Measurements from ENCODE around the gene CPNE6. TPM values are rescaled to one million over a fixed set of nuclear protein-coding genes. Genes with fewer than 3 reads are reported as not detected.

CPNE6 gene
- total RNA-seq, 1 experiment from 2014 or later: not detected

DNA sequence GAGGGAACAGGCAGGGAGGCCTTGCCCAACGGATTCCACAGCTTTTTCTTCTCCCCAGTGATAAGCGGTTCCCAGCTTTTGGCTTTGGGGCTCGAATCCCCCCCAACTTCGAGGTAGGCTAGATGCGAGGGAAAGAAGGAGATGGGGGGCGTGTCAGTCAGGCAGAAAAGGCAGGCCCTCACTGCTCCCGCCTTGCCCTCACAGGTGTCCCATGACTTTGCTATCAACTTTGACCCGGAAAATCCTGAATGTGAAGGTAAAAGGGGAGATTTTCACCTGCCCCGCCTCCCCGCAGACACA, 4.9 kb downstream of the CPNE6 start:
- H3K27ac ChIP-seq: no peak overlapping the region
- no peaks in the 10 kb centered on the region for H4K20me1 ChIP-seq (ENCODE audit: insufficient read depth)
- no peaks in the 10 kb centered on the region for H3F3A ChIP-seq (ENCODE audit: insufficient read depth, low read depth)
- H3K4me1 ChIP-seq (replicated peaks; ENCODE audit: insufficient read depth): peaks cover 5% of the 10 kb centered on the region; the same call in 1 of the 2 replicates
- no peaks in the 10 kb centered on the region for H3K9me3 ChIP-seq (ENCODE audit: insufficient read depth, low read depth)
- H3K79me2 ChIP-seq (ENCODE audit: low read depth): no peaks in the 10 kb centered on the region
- no peak overlapping the region for H2AFZ ChIP-seq
- ChIA-PET CTCF (no interaction called here), POLR2A (ENCODE audit: unreplicated experiment) (no interaction called here)
- H3K4me2 ChIP-seq: no peak overlapping the region
- no TSS peak for BruUV-seq (replicated peaks)
- no peaks in the 10 kb centered on the region for H3K27me3 ChIP-seq (ENCODE audit: insufficient read depth, low read depth)
- H3K4me3 ChIP-seq: no peak overlapping the region
- TF ChIP-seq EZH2 (IDR thresholded peaks at IDR 0.05; ENCODE audit: low read depth): no peak
- TF ChIP-seq, protein P1, sequence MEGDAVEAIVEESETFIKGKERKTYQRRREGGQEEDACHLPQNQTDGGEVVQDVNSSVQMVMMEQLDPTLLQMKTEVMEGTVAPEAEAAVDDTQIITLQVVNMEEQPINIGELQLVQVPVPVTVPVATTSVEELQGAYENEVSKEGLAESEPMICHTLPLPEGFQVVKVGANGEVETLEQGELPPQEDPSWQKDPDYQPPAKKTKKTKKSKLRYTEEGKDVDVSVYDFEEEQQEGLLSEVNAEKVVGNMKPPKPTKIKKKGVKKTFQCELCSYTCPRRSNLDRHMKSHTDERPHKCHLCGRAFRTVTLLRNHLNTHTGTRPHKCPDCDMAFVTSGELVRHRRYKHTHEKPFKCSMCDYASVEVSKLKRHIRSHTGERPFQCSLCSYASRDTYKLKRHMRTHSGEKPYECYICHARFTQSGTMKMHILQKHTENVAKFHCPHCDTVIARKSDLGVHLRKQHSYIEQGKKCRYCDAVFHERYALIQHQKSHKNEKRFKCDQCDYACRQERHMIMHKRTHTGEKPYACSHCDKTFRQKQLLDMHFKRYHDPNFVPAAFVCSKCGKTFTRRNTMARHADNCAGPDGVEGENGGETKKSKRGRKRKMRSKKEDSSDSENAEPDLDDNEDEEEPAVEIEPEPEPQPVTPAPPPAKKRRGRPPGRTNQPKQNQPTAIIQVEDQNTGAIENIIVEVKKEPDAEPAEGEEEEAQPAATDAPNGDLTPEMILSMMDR (conservative IDR thresholded peaks at IDR 0.05): no peak
- DNase-seq: no peak
- H3K36me3 ChIP-seq (ENCODE audit: low read depth): no peaks in the 10 kb centered on the region
- no peaks in the 10 kb centered on the region for H3K9me2 ChIP-seq (ENCODE audit: insufficient read depth)
- intact Hi-C loops (cut with micrococcal nuclease; ENCODE audit: unreplicated experiment): no loop called here

DNA sequence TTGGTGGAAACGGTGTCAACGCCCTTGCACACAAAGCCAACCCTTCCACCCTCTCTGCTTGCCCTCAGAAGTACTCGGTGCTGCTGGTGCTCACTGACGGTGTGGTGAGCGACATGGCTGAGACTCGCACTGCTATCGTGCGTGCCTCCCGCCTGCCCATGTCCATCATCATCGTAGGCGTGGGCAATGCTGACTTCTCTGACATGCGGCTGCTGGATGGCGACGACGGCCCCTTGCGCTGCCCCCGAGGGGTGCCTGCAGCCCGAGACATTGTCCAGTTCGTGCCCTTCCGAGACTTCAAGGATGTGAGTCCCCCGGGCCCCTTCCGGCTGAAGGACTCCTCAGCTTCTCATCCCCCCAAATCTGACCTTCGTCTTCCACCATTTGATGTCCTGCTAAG, 5.7 kb downstream of the CPNE6 start:
- Histone ChIP-seq H3K79me2 (ENCODE audit: low read depth) (no peaks in the 10 kb centered on the region), H4K20me1 (ENCODE audit: insufficient read depth) (no peaks in the 10 kb centered on the region), H3K27ac (no peak overlapping the region), H3K27me3 (ENCODE audit: insufficient read depth, low read depth) (no peaks in the 10 kb centered on the region), H3F3A (ENCODE audit: insufficient read depth, low read depth) (no peaks in the 10 kb centered on the region), H3K36me3 (ENCODE audit: low read depth) (no peaks in the 10 kb centered on the region), H3K4me2 (no peak overlapping the region), H3K9me3 (ENCODE audit: insufficient read depth, low read depth) (no peaks in the 10 kb centered on the region), H3K4me3 (no peak overlapping the region), H3K9me2 (ENCODE audit: insufficient read depth) (no peaks in the 10 kb centered on the region), H3K4me1 (replicated peaks; ENCODE audit: insufficient read depth) (peaks cover 10% of the 10 kb centered on the region; the same call in 1 of the 2 replicates), H2AFZ (no peak overlapping the region)
- ChIA-PET POLR2A (ENCODE audit: unreplicated experiment) (no interaction called here), CTCF (no interaction called here)
- no peak for TF ChIP-seq EZH2 (IDR thresholded peaks at IDR 0.05; ENCODE audit: low read depth)
- TF ChIP-seq, protein P1 (conservative IDR thresholded peaks at IDR 0.05): no peak
- BruUV-seq (replicated peaks): no TSS peak
- intact Hi-C loops (cut with micrococcal nuclease; ENCODE audit: unreplicated experiment): no loop called here
- DNase-seq: no peak

DNA sequence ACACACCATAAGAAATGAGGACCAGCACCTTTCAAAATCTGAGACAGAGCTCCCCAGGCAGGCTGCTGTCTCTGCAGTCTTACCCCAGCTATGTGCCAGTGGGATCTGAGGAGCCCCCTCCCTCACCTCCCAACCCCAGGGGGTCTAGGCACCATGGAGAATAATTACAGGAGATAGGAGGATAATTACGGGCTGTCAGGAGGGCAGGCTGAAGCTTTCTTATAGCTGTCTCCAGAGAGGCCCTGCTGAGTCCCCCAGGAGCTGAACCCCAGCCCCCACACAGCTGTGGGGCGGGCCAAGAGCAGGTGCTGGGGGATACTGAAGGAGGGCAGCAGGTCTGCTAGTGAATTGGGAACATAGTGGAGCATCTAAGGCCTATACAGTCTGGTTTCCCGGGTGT, 6.8 kb downstream of the CPNE6 start:
- ChIA-PET CTCF (no interaction called here), POLR2A (ENCODE audit: unreplicated experiment) (interaction anchor here (0.6 kb wide), 1 partner anchor 248 kb away, joined by 3 read pairs; no protein-coding TSS in a partner anchor)
- H3K27ac ChIP-seq: no peak overlapping the region
- no peak overlapping the region for H3K4me2 ChIP-seq
- no peaks in the 10 kb centered on the region for H3K9me3 ChIP-seq (ENCODE audit: insufficient read depth, low read depth)
- H2AFZ ChIP-seq: no peak overlapping the region
- H3K79me2 ChIP-seq (ENCODE audit: low read depth): no peaks in the 10 kb centered on the region
- no peaks in the 10 kb centered on the region for H3K36me3 ChIP-seq (ENCODE audit: low read depth)
- H3F3A ChIP-seq (ENCODE audit: insufficient read depth, low read depth): no peaks in the 10 kb centered on the region
- TF ChIP-seq EZH2 (IDR thresholded peaks at IDR 0.05; ENCODE audit: low read depth): no peak
- TF ChIP-seq, protein P1 (conservative IDR thresholded peaks at IDR 0.05): no peak
- DNase-seq: no peak
- no peaks in the 10 kb centered on the region for H3K27me3 ChIP-seq (ENCODE audit: insufficient read depth, low read depth)
- BruUV-seq (replicated peaks): no TSS peak
- H3K9me2 ChIP-seq (ENCODE audit: insufficient read depth): no peaks in the 10 kb centered on the region
- no peaks in the 10 kb centered on the region for H4K20me1 ChIP-seq (ENCODE audit: insufficient read depth)
- peaks cover 10% of the 10 kb centered on the region; the same call in 1 of the 2 replicates for H3K4me1 ChIP-seq (replicated peaks; ENCODE audit: insufficient read depth)
- intact Hi-C loops (cut with micrococcal nuclease; ENCODE audit: unreplicated experiment): no loop called here
- H3K4me3 ChIP-seq: no peak overlapping the region
